Retinal pigment epithelial cell (primary cell): ENCODE results near the gene MGLL.

ENCODE experiments used
- DNase-seq: peaks from one replicate; pipeline ENCODE4 v3.0.0-alpha.2; 2010; ENCODE audit warnings: low read depth
- H3K4me3 ChIP-seq: 2 replicates; pipeline ENCODE4 v1.5.1; 2011; ENCODE audit warnings: mild to moderate bottlenecking, low read length, control low read depth, moderate library complexity
- CTCF ChIP-seq: conservative IDR thresholded peaks from 2 replicates; pipeline ENCODE4 v1.5.1; 2011; ENCODE audit warnings: low read depth, low read length, control low read depth, inconsistent platforms

The MGLL gene

GRCh38 chr3:127783166-127783565 is 39.1 kb downstream of the MGLL start:
- no peak for DNase-seq
- TF ChIP-seq CTCF: no peak
- no peak overlapping the region for H3K4me3 ChIP-seq

- no peak for TF ChIP-seq CTCF
- DNase-seq: no peak
- H3K4me3 ChIP-seq: no peak overlapping the region
Observed at GRCh38 chr3:127781411-127782001, 40.8 kb downstream of the MGLL start.

GRCh38 chr3:127780536-127781400 is 41.5 kb downstream of the MGLL start:
- H3K4me3 ChIP-seq: no peak overlapping the region
- no peak for DNase-seq
- no peak for TF ChIP-seq CTCF

GRCh38 chr3:127779747-127780146 is 42.6 kb downstream of the MGLL start:
- H3K4me3 ChIP-seq: no peak overlapping the region
- no peak for DNase-seq
- TF ChIP-seq CTCF: no peak

- no peak for TF ChIP-seq CTCF
- H3K4me3 ChIP-seq: no peak overlapping the region
- no peak for DNase-seq
Observed at GRCh38 chr3:127777921-127778656, 44.2 kb downstream of the MGLL start.

- TF ChIP-seq CTCF: no peak
- no peak for DNase-seq
- no peak overlapping the region for H3K4me3 ChIP-seq
Observed at GRCh38 chr3:127777332-127777731, 45.0 kb downstream of the MGLL start.

- H3K4me3 ChIP-seq: no peak overlapping the region
- DNase-seq: no peak
- TF ChIP-seq CTCF: no peak
Observed at GRCh38 chr3:127776347-127776746, 46.0 kb downstream of the MGLL start.
